ENCODE measurements around the gene SPEN. TPM values are rescaled to one million over a fixed set of nuclear protein-coding genes. Genes with fewer than 3 reads are reported as not detected.
A peak's percentile ranks its signal among the peaks of the same experiment; 100 is the strongest.
"Not testable (repeated sequence)": the region's sequence is repeated elsewhere in the genome, so short reads cannot be mapped to it uniquely, and the experiment has no call there.

The SPEN gene
- total RNA-seq, 4 donors from 2014 or later, result 18.8 to 104 (median 73.8) TPM

DNA sequence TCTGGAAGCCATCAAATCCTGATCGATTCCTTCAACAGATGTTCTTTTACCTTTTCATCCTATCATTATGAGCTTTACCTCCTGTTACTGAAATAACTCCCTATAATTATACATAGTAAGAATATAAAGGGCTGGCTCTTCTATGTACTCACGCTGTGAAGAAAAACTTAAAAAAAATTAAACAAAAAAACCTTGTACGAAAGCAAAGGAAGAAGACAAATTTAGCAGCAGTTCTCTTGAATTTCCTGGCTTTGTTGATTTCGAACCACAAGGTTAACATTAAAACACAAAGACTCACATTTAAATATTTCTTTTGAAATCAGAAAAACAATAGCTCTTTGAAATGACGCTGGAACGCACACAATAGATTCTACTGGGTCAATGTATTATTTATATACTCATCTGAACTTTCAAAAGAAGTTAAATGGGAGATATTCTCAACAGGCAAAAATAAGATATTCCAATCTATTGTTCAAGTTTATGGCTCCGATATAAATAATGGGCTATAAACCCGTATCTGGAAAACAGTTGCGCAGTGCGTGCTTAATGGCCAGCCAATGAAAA is 13.6 kb upstream of the SPEN start:
- TF ChIP-seq, protein P1, sequence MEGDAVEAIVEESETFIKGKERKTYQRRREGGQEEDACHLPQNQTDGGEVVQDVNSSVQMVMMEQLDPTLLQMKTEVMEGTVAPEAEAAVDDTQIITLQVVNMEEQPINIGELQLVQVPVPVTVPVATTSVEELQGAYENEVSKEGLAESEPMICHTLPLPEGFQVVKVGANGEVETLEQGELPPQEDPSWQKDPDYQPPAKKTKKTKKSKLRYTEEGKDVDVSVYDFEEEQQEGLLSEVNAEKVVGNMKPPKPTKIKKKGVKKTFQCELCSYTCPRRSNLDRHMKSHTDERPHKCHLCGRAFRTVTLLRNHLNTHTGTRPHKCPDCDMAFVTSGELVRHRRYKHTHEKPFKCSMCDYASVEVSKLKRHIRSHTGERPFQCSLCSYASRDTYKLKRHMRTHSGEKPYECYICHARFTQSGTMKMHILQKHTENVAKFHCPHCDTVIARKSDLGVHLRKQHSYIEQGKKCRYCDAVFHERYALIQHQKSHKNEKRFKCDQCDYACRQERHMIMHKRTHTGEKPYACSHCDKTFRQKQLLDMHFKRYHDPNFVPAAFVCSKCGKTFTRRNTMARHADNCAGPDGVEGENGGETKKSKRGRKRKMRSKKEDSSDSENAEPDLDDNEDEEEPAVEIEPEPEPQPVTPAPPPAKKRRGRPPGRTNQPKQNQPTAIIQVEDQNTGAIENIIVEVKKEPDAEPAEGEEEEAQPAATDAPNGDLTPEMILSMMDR (IDR thresholded peaks at IDR 0.05), result no peak
- no peak for TF ChIP-seq POLR2A (IDR thresholded peaks at IDR 0.05)
- intact Hi-C loops (cut with DNase I; ENCODE audit: low total_unique reads), result loop anchor here (2.0 kb wide), 1 partner anchor 15 kb away; no protein-coding TSS in a partner anchor
- no peak for DNase-seq

DNA sequence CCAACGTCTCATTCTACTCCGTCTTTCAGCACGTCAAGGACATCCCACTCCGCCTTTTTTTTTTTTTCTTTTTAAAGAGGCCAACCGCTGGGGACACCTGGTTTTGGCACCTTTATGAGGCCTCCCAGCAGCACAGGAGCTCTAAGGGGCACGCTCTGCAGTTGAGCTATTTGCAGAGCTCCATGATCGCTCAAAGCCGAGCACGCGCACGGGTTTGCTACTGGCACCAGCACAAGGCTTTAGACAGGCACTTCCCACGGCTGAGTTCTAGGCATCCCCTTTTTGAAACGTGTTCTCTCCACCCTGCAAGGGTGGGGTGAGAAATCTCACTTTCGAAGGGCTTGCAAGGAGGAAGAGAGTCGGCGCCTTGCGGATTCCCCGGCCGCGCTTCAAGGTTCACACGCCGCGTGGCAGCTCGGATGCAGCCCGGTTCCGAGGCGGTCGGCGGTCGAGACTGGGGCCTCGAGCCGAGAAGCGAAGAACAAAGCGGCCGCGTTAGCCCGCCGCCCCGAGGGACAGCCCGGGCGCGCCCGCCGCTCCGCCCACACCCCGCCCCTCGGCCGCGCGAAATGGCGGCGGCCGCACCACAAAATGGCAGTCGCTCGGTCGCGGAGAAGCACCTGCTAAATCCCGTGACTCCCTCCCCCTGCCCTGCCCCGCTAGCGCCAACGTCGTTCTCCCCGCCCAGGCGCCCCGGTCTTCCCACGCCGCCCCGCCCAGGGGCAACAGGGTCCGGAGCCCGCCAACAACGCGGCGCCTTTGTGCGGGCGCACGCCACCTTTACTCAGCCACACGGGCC is 12.9 kb upstream of the SPEN start:
- Histone ChIP-seq H3K27me3 (no peaks in the 10 kb centered on the region), H3K9me3 (no peaks in the 10 kb centered on the region), H3K4me1 (peaks cover 6 to 15% of the 10 kb centered on the region in 2 donors), H3K36me3 (no peaks in the 10 kb centered on the region), H3K4me3 (peak overlapping the region; percentile 66 to 96), H3K27ac (peak overlapping the region; percentile 99 to 100)
- TF ChIP-seq, protein P1 (IDR thresholded peaks at IDR 0.05), result peak in 1 of 4 experiments; percentile 2
- TF ChIP-seq POLR2A (IDR thresholded peaks at IDR 0.05), result peak; percentile 79 to 87
- DNase-seq, result peak; percentile 88 to 89
- intact Hi-C loops (cut with DNase I; ENCODE audit: low total_unique reads), result no loop called here

More for the DNA sequence above, 13.6 kb upstream of the SPEN start:
- H3K4me1 ChIP-seq, result peaks cover 6 to 15% of the 10 kb centered on the region in 2 donors
- H3K4me3 ChIP-seq, result peak overlapping the region; percentile 66 to 96
- peak overlapping the region; percentile 99 to 100 for H3K27ac ChIP-seq
- no peaks in the 10 kb centered on the region for H3K9me3 ChIP-seq
- H3K27me3 ChIP-seq, result no peaks in the 10 kb centered on the region
- H3K36me3 ChIP-seq, result no peaks in the 10 kb centered on the region

DNA sequence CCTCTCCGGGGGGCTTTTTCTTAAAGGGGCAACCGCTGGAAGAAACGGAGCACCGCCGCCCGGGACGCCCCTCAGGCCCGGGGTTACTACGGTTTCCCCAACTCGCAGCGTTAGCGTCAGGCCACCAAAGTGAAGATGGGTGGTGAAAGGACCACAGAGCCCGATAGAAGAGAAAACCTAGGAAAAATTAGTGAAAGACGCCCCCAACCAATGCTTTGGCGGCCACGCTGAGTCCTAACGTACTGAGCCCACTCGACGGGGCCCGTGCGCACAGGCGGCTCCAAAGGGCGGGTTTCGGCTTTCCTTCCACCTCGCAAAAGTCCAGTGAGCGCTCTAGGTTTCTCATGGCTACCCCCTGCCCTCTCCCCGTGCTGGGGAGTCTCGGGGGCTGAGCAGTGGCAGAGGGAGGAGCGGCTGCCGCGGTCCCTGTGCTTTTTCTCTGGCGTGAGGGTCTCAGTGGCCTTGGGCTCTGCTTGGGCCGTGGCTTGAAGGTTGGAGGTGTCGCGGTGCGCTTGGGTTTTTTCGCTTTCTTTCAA is 12.2 kb upstream of the SPEN start:
- Histone ChIP-seq H3K27ac (peak overlapping the region; percentile 99 to 100), H3K4me1 (peaks cover 6 to 14% of the 10 kb centered on the region in 2 donors), H3K36me3 (no peaks in the 10 kb centered on the region), H3K9me3 (no peaks in the 10 kb centered on the region), H3K27me3 (no peaks in the 10 kb centered on the region), H3K4me3 (peak overlapping the region; percentile 66 to 96)
- no peak for TF ChIP-seq POLR2A (IDR thresholded peaks at IDR 0.05)
- TF ChIP-seq, protein P1 (IDR thresholded peaks at IDR 0.05), result no peak
- no peak for DNase-seq
- intact Hi-C loops (cut with DNase I; ENCODE audit: low total_unique reads), result no loop called here

DNA sequence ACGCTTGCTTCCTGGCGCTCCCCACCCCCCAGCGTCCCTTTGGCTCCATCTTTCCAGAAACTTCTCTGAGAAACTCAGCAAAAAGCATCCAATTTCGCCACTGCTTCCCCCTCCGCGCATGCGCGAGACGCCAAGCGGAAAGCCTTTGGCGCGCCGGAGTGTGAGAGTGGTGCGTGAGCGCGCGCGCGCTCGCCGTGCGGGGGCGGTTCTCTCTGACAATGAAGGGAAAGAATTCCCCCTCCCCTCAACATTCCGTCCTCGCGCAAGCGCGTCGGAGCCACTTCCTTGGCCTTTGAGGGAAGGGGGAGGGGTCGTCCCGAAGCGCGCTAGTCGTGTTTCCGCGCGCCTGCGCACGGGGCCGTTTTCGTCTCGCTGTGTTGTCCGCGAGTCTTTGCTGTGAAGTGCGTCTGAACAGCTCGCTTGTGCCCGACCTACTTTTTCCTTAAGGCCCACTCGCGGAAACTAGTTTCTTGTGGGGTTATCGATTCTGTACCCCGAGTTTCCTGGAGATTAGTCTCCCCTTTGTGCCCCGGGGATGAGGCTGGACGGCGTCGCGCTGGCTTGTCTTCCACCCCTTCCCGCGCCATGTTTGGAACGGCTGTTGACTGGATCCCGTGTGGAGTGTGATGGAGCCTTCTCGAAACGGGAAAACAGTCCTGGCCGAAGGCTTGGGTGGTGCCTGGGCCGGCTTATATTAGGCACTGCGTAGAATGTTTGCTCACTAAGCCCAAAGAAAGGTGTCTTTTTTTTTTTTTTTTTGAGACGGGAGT is 11.6 kb upstream of the SPEN start:
- peak; percentile 89 to 92 for TF ChIP-seq POLR2A (IDR thresholded peaks at IDR 0.05)
- TF ChIP-seq, protein P1 (IDR thresholded peaks at IDR 0.05), result no peak
- Histone ChIP-seq H3K27ac (peak overlapping the region; percentile 99 to 100), H3K4me3 (peak overlapping the region; percentile 66 to 96), H3K4me1 (peaks cover 6 to 9% of the 10 kb centered on the region in 2 donors), H3K36me3 (no peaks in the 10 kb centered on the region), H3K27me3 (no peaks in the 10 kb centered on the region), H3K9me3 (no peaks in the 10 kb centered on the region)
- DNase-seq, result peak; percentile 100
- intact Hi-C loops (cut with DNase I; ENCODE audit: low total_unique reads), result no loop called here

DNA sequence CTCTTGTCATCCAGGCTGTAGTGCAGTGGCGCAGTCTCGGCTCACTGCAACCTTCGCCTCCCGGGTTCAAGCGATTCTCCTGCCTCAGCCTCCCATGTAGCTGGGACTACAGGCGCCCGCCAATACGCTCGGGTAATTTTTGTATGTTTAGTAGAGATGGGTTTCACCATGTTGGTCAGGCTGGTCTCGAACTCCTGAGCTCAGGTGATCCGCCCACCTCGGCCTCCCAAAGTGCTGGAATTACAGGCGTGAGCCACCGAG is 11.1 kb upstream of the SPEN start:
- H3K9me3 ChIP-seq; intact Hi-C loops (cut with DNase I; ENCODE audit: low total_unique reads); H3K4me1 ChIP-seq; H3K36me3 ChIP-seq; H3K27me3 ChIP-seq: not testable (repeated sequence)
- Histone ChIP-seq H3K27ac (peak overlapping the region; percentile 99 to 100), H3K4me3 (peak overlapping the region; percentile 58 to 96)
- DNase-seq, result peak; percentile 26 to 32

Data from uterus (tissue), 4 donors.